ENCODE results near the gene RPS6KB1.
"Not testable (repeated sequence)": the region's sequence is repeated elsewhere in the genome, so short reads cannot be mapped to it uniquely, and the experiment has no call there.

The RPS6KB1 gene

DNA sequence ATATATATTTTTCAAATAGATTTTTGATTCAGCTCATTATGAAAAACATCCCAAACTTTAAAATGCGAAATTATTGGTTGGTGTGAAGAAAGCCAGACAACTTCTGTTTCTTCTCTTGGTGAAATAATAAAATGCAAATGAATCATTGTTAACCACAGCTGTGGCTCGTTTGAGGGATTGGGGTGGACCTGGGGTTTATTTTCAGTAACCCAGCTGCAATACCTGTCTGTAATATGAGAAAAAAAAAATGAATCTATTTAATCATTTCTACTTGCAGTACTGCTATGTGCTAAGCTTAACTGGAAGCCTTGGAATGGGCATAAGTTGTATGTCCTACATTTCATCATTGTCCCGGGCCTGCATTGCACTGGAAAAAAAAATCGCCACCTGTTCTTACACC is 54.4 kb downstream of the RPS6KB1 start:
- not testable (repeated sequence) for DNase-seq

DNA sequence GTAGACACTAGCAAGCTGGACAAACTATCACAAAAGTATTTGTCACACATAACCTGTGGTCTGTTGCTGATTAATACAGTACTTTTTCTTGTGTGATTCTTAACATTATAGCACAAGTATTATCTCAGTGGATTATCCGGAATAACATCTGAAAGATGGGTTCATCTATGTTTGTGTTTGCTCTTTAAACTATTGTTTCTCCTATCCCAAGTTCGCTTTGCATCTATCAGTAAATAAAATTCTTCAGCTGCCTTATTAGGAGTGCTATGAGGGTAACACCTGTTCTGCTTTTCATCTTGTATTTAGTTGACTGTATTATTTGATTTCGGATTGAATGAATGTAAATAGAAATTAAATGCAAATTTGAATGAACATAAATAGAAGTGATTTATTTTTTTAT is 57.1 kb downstream of the RPS6KB1 start:
- no peak for DNase-seq

DNA sequence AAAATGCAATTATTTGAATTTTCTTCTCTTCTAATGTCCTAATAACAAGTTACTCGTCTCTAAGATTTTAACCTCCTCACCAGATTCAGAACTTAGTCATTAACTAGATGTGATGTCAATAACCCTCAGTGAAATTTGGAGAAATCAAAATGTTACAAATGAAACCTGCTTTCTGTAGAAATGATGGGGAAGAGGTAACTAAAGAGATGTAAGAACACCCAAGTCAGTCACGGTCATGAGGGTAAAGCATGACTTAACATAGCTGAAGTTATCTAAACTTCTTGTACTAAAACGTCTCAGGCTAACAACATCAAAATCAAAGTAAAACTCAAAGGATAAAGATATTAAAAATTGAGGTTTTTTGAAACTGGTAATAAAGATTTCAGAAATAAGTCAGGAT is 61.9 kb downstream of the RPS6KB1 start:
- DNase-seq: no peak

DNA sequence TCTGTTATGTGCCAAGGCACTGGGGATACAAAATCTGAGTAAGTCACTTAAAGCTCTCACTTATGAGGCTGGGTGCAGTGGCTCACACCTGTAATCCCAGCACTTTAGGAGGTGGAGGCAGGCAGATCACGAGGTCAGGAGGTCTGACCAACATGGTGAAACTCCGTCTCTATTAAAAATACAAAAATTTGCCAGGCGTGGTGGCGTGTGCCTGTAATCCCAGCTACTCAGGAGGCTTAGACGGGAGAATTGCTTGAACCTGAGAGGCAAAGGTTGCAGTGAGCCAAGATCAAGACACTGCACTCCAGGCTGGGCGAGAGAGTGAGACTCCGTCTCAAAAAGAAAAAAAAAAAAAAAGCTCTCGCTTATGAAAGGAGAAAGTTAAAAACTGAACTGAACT is 66.7 kb downstream of the RPS6KB1 start:
- DNase-seq: not testable (repeated sequence)

DNA sequence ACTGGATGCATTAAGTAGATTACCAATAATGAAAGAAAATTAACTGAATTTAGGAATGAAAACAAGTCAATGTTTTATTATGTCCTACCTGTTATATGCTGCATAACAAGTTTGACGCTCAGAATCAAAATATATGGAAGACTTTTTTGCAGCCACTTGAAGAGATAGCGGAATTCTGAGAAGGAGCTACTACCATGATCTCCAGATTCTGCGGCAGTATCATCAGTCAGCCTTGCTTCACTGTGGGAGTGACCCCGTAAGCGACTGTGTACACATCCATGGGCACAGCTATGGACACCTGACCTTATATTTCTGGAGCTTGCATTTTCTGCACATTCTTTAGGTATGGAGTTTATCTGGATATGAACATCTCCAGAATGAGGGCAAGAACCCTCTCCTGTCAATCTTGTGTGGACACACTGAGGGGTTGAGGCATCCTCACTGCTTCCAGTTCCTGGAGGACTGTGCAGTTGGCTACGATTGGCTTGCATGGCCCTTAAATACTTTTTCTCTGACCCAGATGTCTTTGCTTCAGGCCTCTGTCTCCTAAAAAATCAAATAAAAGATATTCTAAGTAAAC is 69.9 kb downstream of the RPS6KB1 start:
- no peak for DNase-seq

DNA sequence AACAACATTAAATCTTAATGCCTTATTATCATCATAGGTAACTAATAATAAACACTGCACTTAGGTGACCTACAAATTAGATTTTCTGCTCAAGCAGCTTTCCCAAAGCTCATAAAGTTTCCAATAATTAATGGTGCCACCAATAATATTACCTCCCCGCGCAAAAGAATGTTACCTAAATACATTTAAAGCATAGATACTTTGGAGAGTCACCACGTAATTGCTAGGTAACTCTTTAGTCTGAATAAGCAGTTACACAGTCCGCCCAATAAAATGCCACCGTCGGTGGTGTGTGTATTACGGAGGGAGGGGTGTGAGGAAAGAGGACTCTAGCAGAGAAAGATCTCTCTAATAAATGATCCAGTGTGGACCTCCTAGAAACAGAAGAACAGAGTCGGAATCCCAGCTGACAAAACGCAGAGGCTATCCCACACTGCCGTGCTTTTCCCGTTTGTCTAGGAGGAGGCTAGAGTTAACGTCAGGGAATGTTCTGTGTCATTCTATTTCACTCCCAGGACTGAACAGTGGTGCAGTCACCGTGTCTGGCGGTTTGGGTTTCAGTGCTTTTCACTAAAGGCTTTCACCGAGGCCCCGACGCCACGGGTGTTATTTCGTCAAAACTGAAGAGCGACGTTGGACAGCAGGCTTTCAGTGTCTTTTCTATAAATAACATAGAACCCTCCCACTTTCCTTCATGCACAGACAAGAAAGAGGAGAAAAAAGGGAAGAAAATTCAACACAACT is 71.0 kb downstream of the RPS6KB1 start:
- DNase-seq: peak; percentile 41

DNA sequence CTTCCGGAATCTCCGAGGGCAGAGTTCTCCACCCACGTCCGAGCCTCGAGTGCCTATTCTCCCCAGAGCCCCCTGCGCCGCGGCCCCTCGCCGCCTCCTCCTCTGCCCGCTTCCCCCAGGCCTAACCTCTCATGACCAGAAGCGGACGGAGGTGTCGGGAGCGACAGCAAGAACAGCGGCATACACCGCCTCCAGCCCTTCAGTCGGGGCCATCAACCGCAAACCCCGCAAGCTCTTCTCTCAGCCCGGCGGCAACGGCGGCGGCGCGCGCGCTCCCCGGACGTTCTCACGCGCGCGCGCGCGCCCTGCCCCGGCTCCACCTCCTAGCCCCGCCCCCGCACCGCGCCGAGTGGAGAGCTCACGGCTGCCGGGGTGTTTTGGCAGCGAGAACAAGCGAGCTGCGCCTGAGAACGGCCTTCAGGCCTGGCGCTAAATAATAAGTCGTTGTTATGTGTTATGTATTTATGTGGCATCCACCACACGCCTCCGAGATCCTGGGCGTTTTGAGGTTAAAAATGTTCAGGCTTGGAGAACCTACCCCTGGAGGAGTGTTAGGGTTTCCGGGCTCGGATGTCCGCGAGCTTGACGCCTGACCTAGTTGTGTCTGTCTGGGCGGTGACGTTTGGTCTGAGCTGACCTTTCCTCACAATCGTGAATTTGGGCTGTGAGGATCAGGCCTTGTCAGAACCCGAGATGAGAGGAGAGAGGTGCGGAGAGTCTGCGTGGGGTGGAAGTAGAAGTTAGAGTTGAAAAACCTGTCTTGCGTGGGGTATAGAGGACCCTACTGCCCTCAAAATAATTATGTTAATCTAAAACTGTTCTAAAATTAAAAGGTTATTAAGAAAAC is 71.8 kb downstream of the RPS6KB1 start, which contains the start of gene RNFT1:
Gene RNFT1 (minus strand): TSS at position 259 of the 847 bp plus-strand sequence. CDS start 77 bp downstream, at position 182.
- DNase-seq: peak; percentile 81

DNA sequence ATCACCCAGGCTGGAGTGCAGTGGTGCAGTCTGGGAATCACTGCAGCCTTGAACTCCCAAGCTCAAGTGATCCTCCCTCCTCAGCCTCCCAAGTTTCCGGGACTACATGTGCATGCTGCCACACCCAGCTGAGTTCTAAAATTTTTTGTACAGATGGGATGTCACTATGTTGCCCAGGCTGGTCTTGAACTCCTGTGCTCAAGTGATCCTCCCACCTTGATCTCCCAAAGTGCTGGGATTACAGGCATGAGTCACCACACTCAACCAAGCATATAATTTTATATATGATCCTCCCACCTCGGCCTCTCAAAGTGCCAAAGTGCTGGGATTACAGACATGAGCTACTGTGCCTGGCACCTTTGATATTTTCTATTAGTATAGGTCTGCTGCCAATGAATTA is 78.8 kb downstream of the RPS6KB1 start:
- not testable (repeated sequence) for DNase-seq

DNA sequence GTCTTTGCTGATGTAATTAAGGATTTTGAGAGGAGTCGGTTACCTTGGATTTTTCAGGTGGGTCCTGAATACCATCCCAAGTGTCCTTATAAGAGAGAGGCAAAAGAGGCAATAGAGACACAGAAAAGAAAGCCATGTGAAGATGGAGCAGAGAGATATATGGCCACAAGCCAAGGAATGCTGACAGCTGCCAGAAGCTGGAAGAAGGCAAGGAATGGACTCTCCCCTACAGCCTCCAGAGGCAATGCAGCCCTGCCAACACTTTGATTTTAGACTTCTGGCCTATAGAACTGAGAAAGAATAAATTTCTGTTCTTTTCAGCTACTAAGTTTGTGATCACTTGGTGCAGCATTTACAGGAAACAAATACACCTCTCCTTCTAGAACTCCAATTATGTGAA is 79.9 kb downstream of the RPS6KB1 start:
- no peak for DNase-seq

DNA sequence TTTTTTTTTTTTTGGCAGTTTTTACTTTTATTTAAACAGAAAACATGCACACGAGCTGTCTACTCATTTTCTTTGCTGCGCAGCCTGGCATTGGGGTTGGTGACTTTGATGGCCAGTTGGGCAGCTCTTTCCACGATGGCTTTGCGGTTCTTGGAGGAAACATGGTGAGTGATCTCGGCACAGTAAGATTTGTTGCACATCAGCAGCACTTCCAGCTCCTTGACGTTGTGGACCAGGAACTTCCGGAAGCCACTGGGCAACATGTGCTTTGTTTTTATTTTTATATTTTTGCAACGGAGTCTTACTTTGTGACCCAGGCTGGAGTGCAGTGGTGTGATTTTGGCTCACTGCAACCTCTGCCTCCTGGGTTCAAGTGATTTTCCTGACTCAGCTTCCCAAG is 80.6 kb downstream of the RPS6KB1 start:
- DNase-seq: not testable (repeated sequence)

DNA sequence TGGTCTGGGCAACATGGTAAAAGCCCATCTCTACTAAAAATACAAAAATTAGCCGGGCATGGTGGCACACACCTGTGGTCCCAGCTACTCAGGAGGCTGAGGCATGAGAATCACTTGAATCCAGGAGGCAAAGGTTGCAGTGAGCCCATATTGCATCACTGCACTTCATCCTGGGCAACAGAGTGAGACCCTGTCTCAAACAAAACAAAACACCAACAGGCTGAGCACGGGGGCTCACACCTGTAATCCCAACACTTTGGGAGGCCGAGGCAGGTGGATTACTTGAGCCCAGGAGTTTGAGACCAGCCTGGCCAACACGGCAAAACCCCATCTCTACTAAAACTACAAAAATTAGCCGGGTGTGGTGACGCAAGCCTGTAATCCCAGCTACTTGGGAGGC is 82.2 kb downstream of the RPS6KB1 start:
- DNase-seq: not testable (repeated sequence)

DNA sequence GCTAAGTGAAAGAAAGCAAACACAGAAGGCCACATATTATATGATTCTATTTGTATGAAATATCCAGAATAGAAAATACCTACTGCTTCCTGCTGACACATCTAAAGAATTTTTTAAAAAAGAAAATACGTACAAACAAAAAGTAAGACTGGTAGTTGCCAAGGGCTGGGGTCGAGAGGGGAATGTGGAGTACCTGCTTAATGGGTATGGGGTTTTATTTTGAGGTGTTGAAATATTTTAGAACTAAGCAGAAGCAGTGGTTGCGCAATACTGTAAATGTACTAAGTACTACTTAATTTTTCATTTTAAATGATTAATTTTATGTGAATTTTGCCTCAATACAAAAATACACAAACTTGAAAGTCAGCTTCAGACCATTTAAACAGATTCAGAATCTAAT is 103.7 kb downstream of the RPS6KB1 start:
- not testable (repeated sequence) for DNase-seq

Data from HCEC 1CT (cell line).